HG02870 (cell line): ENCODE measurements around the gene RBM48.
"Not testable (repeated sequence)": the region's sequence is repeated elsewhere in the genome, so short reads cannot be mapped to it uniquely, and the experiment has no call there.

Experiments used
- ATAC-seq: cut with Tn5 transposase; IDR thresholded peaks from one replicate; pipeline ENCODE4 v1.9.1; 2021; ENCODE audit warnings: mild to moderate bottlenecking, moderate library complexity; ENCODE audit not compliant: unreplicated experiment

Gene RBM48

GRCh38 chr7:92543542-92543941 lies 14.9 kb downstream of the RBM48 start:
- ATAC-seq = not testable (repeated sequence)

- ATAC-seq = not testable (repeated sequence)
Measured at GRCh38 chr7:92545116-92545515, 16.5 kb downstream of the RBM48 start.

GRCh38 chr7:92546856-92547497 lies 18.4 kb downstream of the RBM48 start:
- ATAC-seq = no peak

GRCh38 chr7:92547579-92547978 lies 19.0 kb downstream of the RBM48 start:
- no peak for ATAC-seq

- ATAC-seq = no peak
Measured at GRCh38 chr7:92550194-92550593, 21.6 kb downstream of the RBM48 start.

GRCh38 chr7:92557249-92557648 lies 28.7 kb downstream of the RBM48 start:
- no peak for ATAC-seq

- no peak for ATAC-seq
Measured at GRCh38 chr7:92557808-92558362, 29.3 kb downstream of the RBM48 start.

- no peak for ATAC-seq
Measured at GRCh38 chr7:92560602-92561001, 32.0 kb downstream of the RBM48 start.

GRCh38 chr7:92563345-92563744 lies 34.8 kb downstream of the RBM48 start:
- no peak for ATAC-seq

- no peak for ATAC-seq
Measured at GRCh38 chr7:92567460-92567859, 38.9 kb downstream of the RBM48 start.

GRCh38 chr7:92569137-92569536 lies 40.5 kb downstream of the RBM48 start:
- no peak for ATAC-seq

GRCh38 chr7:92576296-92576695 lies 47.7 kb downstream of the RBM48 start:
- ATAC-seq = no peak

- no peak for ATAC-seq
Measured at GRCh38 chr7:92582948-92583347, 54.4 kb downstream of the RBM48 start.

- ATAC-seq = no peak
Measured at GRCh38 chr7:92584953-92585352, 56.4 kb downstream of the RBM48 start.

GRCh38 chr7:92586403-92586802 lies 57.8 kb downstream of the RBM48 start:
- ATAC-seq = no peak

- ATAC-seq = no peak
Measured at GRCh38 chr7:92586841-92587240, 58.2 kb downstream of the RBM48 start.
